H1 (cell line): Measurements from ENCODE around the gene PLA2G4F. TPM values are rescaled to one million over a fixed set of nuclear protein-coding genes. Genes with fewer than 3 reads are reported as not detected.

Experiments used
- CTCF ChIA-PET: fragments of 300-600 bp; sonication (Branson Sonifier 250); formaldehyde crosslinking; loops from one replicate; lab custom pipeline; 2021; ENCODE audit not compliant: partially characterized antibody; lab: Charles Lee
- POLR2A ChIA-PET: fragments of 300-600 bp; sonication (Branson Sonifier 250); formaldehyde crosslinking; loops from one replicate; lab custom pipeline; 2021; ENCODE audit warnings: inconsistent platforms; ENCODE audit not compliant: partially characterized antibody; lab: Charles Lee
- DNase-seq, 2 experiments: peaks; one replicate each; pipeline versions ENCODE4 v3.0.0 to v3.0.0-alpha.2; 2010 to 2022; ENCODE audit warnings: low spot score in 2 of 2, low read depth in 1 of 2, mixed read lengths in 1 of 2
- FAIRE-seq: peaks from 2 replicates; lab custom pipeline; 2011; peaks lifted over from hg19 to GRCh38; lab: Jason Lieb, UNC
- H2AFZ ChIP-seq: 2 replicates; pipeline ENCODE4 v1.8.1; 2012; ENCODE audit warnings: low read length, inconsistent platforms
- H2AK5ac ChIP-seq: 2 replicates; pipeline ENCODE4 v1.6.1; 2013; ENCODE audit warnings: low read depth, low read length
- H2BK120ac ChIP-seq: replicated peaks from 2 replicates; pipeline ENCODE3; 2013; ENCODE audit warnings: low read depth, low read length, inconsistent platforms
- H2BK12ac ChIP-seq: 2 replicates; pipeline ENCODE4 v1.6.1; 2013; ENCODE audit warnings: low read depth, low read length
- H2BK15ac ChIP-seq: 2 replicates; pipeline ENCODE4 v1.6.1; 2013; ENCODE audit warnings: low read length
- H2BK20ac ChIP-seq: 2 replicates; pipeline ENCODE4 v1.6.1; 2013; ENCODE audit warnings: low read length
- H2BK5ac ChIP-seq: 2 replicates; pipeline ENCODE4 v1.6.1; 2013; ENCODE audit warnings: low read depth, low read length
- H3K14ac ChIP-seq: 2 replicates; pipeline ENCODE4 v1.6.1; 2013; ENCODE audit warnings: inconsistent platforms; ENCODE audit not compliant: insufficient read length
- H3K18ac ChIP-seq: 2 replicates; pipeline ENCODE4 v1.6.1; 2013; ENCODE audit warnings: low read length; ENCODE audit errors: extremely low read depth
- H3K23ac ChIP-seq: 2 replicates; pipeline ENCODE4 v1.6.1; 2013; ENCODE audit warnings: inconsistent platforms; ENCODE audit not compliant: insufficient read length
- H3K23me2 ChIP-seq: 2 replicates; pipeline ENCODE4 v1.6.1; 2013; ENCODE audit warnings: low read depth, low read length
- H3K27ac ChIP-seq: 2 replicates; pipeline ENCODE4 v1.6.1; 2011; ENCODE audit warnings: low read depth, low read length, inconsistent platforms
- H3K27me3 ChIP-seq, 4 experiments: replicated peaks in 1 of 4; 1 replicate in 1 of 4; 2 replicates in 3 of 4; pipeline versions ENCODE4 v1.6.1 to v1.8.1; 2011 to 2013; ENCODE audit warnings: low read length in 3 of 4, mild to moderate bottlenecking in 3 of 4, inconsistent platforms in 2 of 4, mixed read lengths in 2 of 4, moderate library complexity in 1 of 4; ENCODE audit not compliant: control insufficient read depth in 3 of 4, insufficient read depth in 3 of 4; ENCODE audit errors: extremely low read depth in 1 of 4
- H3K36me3 ChIP-seq, 4 experiments: 2 replicates each; pipeline versions ENCODE4 v1.6.1 to v1.8.1; 2011 to 2013; ENCODE audit warnings: mild to moderate bottlenecking in 4 of 4, low read length in 3 of 4, moderate library complexity in 2 of 4, control low read depth in 1 of 4, inconsistent platforms in 1 of 4; ENCODE audit not compliant: insufficient read depth in 4 of 4, control insufficient read depth in 2 of 4
- H3K4ac ChIP-seq: replicated peaks from 2 replicates; pipeline ENCODE3; 2013; ENCODE audit warnings: low read length, low read depth, mixed read lengths, inconsistent platforms; ENCODE audit not compliant: insufficient read length
- H3K4me1 ChIP-seq, 4 experiments: replicated peaks in 1 of 4; 1 replicate in 1 of 4; 2 replicates in 3 of 4; pipeline versions ENCODE4 v1.6.1 to v1.8.1; 2011 to 2013; ENCODE audit warnings: low read length in 3 of 4, inconsistent platforms in 2 of 4, mixed read lengths in 1 of 4; ENCODE audit not compliant: insufficient read depth in 4 of 4, control insufficient read depth in 3 of 4
- H3K4me2 ChIP-seq, 2 experiments: 2 replicates each; pipeline versions ENCODE4 v1.6.1 to v1.8.1; 2011 to 2013; ENCODE audit warnings: low read depth in 2 of 2, low read length in 2 of 2, control low read depth in 1 of 2, inconsistent platforms in 1 of 2, mild to moderate bottlenecking in 1 of 2; ENCODE audit not compliant: insufficient read depth in 1 of 2
- H3K4me3 ChIP-seq, 4 experiments: fragments of 200-600, 300-600 bp in 1 of 4; sonication (generic), shearing (Covaris generic), sonication (Bioruptor Twin) in 1 of 4; 2 replicates each; pipeline versions ENCODE4 v1.5.1 to v1.8.1; 2011 to 2016; ENCODE audit warnings: low read length in 4 of 4, low read depth in 3 of 4, control low read depth in 2 of 4, inconsistent platforms in 2 of 4, mild to moderate bottlenecking in 2 of 4, mixed read lengths in 1 of 4, moderate library complexity in 1 of 4; ENCODE audit not compliant: insufficient read depth in 2 of 4; ENCODE audit errors: extremely low read depth in 1 of 4
- H3K56ac ChIP-seq: replicated peaks from 2 replicates; pipeline ENCODE3; 2013; ENCODE audit warnings: low read depth, mild to moderate bottlenecking, mixed read lengths, low read length, inconsistent platforms; ENCODE audit not compliant: insufficient read length
- H3K79me1 ChIP-seq: 2 replicates; pipeline ENCODE4 v1.6.1; 2013; ENCODE audit warnings: low read depth, low read length, control low read depth
- H3K79me2 ChIP-seq, 2 experiments: 2 replicates each; pipeline versions ENCODE4 v1.6.1 to v1.8.1; 2012 to 2013; ENCODE audit warnings: low read length in 2 of 2, mild to moderate bottlenecking in 2 of 2, inconsistent platforms in 1 of 2; ENCODE audit not compliant: insufficient read depth in 2 of 2, control insufficient read depth in 1 of 2
- H3K9ac ChIP-seq, 4 experiments: replicated peaks in 1 of 4; 1 replicate in 1 of 4; 2 replicates in 3 of 4; pipeline versions ENCODE4 v1.6.1 to v1.8.1; 2011 to 2013; ENCODE audit warnings: low read depth in 3 of 4, low read length in 3 of 4, control low read depth in 2 of 4, mild to moderate bottlenecking in 2 of 4, moderate library complexity in 2 of 4, inconsistent platforms in 1 of 4; ENCODE audit errors: extremely low read depth in 1 of 4
- H3K9me3 ChIP-seq, 2 experiments: 2 replicates each; pipeline versions ENCODE4 v1.6.1 to v1.8.1; 2012 to 2013; ENCODE audit warnings: mild to moderate bottlenecking in 2 of 2, moderate library complexity in 2 of 2, control low read depth in 1 of 2, inconsistent platforms in 1 of 2, low read depth in 1 of 2, low read length in 1 of 2, mixed read lengths in 1 of 2; ENCODE audit not compliant: insufficient read depth in 2 of 2
- H4K20me1 ChIP-seq, 2 experiments: replicated peaks in 1 of 2; 2 replicates each; pipeline versions ENCODE3 to v1.8.1; 2011 to 2013; ENCODE audit warnings: inconsistent platforms in 2 of 2, low read length in 2 of 2, mild to moderate bottlenecking in 1 of 2; ENCODE audit not compliant: insufficient read depth in 2 of 2, control insufficient read depth in 1 of 2
- H4K5ac ChIP-seq: 2 replicates; pipeline ENCODE4 v1.6.1; 2013; ENCODE audit warnings: low read length, low read depth, mixed read lengths, inconsistent platforms; ENCODE audit not compliant: insufficient read length
- H4K8ac ChIP-seq: 2 replicates; pipeline ENCODE4 v1.8.0; 2013; ENCODE audit warnings: mild to moderate bottlenecking, moderate library complexity, low read length, inconsistent platforms; ENCODE audit not compliant: insufficient read depth; ENCODE audit errors: extremely low read depth
- H4K91ac ChIP-seq: replicated peaks from 2 replicates; pipeline ENCODE3; 2013; ENCODE audit warnings: low read length, mixed read lengths, inconsistent platforms; ENCODE audit not compliant: insufficient read length
- EZH2 ChIP-seq: fragments of 200-600 bp; sonication (generic); IDR thresholded peaks from 2 replicates; pipeline ENCODE4 v1.7.1; 2012; ENCODE audit warnings: low read depth, mild to moderate bottlenecking, moderate library complexity, low read length, inconsistent platforms; ENCODE audit not compliant: severe bottlenecking
- WGBS, 2 experiments: shearing (Covaris generic) in 1 of 2; methylation state at CpG; one replicate each; pipeline versions ENCODE4 v1.1.6 to v1.1.7; 2013 to 2015; ENCODE audit warnings: low lambda C conversion rate in 2 of 2, mixed read lengths in 2 of 2, inconsistent platforms in 1 of 2, low coverage in 1 of 2, missing lambda C conversion rate in 1 of 2; ENCODE audit not compliant: insufficient replicate concordance in 2 of 2, insufficient coverage in 1 of 2, insufficient read length in 1 of 2; ENCODE audit errors: extremely low coverage in 1 of 2, missing lambda C conversion rate in 1 of 2; 5-methylcytosine and 5-hydroxymethylcytosine counted together
- polyA plus RNA-seq, 7 experiments: library from polyadenylated mRNA; depleted of rRNA in 3 of 7; stranded (reverse) in 5 of 7; unstranded in 2 of 7; fragments of >200 nt in 5 of 7; fragments of 200-250 nt in 2 of 7; gene quantifications; 1 replicate in 5 of 7; 2 replicates in 1 of 7; 4 replicates in 1 of 7; pipeline versions ENCODE4 v1.2.1 to v1.2.3, GENCODE V29; 2011 to 2013; ENCODE audit warnings: missing spikeins in 2 of 7, mixed read lengths in 2 of 7
- total RNA-seq: library from RNA; stranded (reverse); fragmentation: NEBNext Ultra II Directional; extraction: Animal tissue kit (Norgen Biotek cat#: 25700); gene quantifications from 2 replicates; pipeline ENCODE4 v1.2.1, GENCODE V29; 2021

Gene PLA2G4F
- total and polyA plus RNA-seq, 2 of the 8 experiments (the other 6 are each of a cell fraction or from before 2014, with no cell fraction given) = not detected

- H3K36me3 ChIP-seq = peaks cover 0 to 48% (median 24%) of the 10 kb centered on the region in 4 experiments; a peak in 6 of 8 replicates
Measured at GRCh38 chr15:42182961-42183360, 26.5 kb upstream of the PLA2G4F start.

More at GRCh38 chr15:42182961-42183360, 26.5 kb upstream of the PLA2G4F start:
- no peak overlapping the region for H4K5ac ChIP-seq
- H3K9ac ChIP-seq = no peak overlapping the region
- H4K20me1 ChIP-seq = peaks cover 0 to 2% of the 10 kb centered on the region in 2 experiments
- H3K79me2 ChIP-seq = no peaks in the 10 kb centered on the region
- H4K91ac ChIP-seq = no peak overlapping the region
- H3K4ac ChIP-seq = no peak overlapping the region
- no peak overlapping the region for H2AK5ac ChIP-seq
- H3K23ac ChIP-seq = no peak overlapping the region
- H3K4me1 ChIP-seq = peaks cover 0 to 4% (median 0%) of the 10 kb centered on the region in 4 experiments; a peak in 1 of 7 replicates
- no peaks in the 10 kb centered on the region for H3K79me1 ChIP-seq
- H3K27ac ChIP-seq = no peak overlapping the region
- DNase-seq = no peak
- no peak overlapping the region for H2BK120ac ChIP-seq
- H3K56ac ChIP-seq = no peak overlapping the region
- no peak overlapping the region for H3K14ac ChIP-seq
- H2BK5ac ChIP-seq = no peak overlapping the region
- no peaks in the 10 kb centered on the region for H3K27me3 ChIP-seq
- H3K18ac ChIP-seq = no peak overlapping the region
- H3K4me2 ChIP-seq = no peak overlapping the region
- no peak overlapping the region for H2BK12ac ChIP-seq
- H4K8ac ChIP-seq = no peak overlapping the region
- H3K9me3 ChIP-seq = no peaks in the 10 kb centered on the region
- H2BK15ac ChIP-seq = no peak overlapping the region
- CTCF ChIA-PET = interaction anchor here (0.6 to 0.7 kb wide), 3 partner anchors 34 to 377 kb away, joined by 3 to 5 read pairs (median 3); no protein-coding TSS in a partner anchor
- H3K23me2 ChIP-seq = no peaks in the 10 kb centered on the region
- 88% methylated on average over 6 of the region's 6 CpGs; no CpG with 5 or more reads in 1 of the 2 experiments for WGBS, 2 experiments
- H3K4me3 ChIP-seq = no peak overlapping the region
- POLR2A ChIA-PET = no interaction called here
- H2AFZ ChIP-seq = no peak overlapping the region
- no peak overlapping the region for H2BK20ac ChIP-seq
- TF ChIP-seq EZH2 = no peak
- no peak for FAIRE-seq
